ENCODE data around the gene SLC25A25.

DNA sequence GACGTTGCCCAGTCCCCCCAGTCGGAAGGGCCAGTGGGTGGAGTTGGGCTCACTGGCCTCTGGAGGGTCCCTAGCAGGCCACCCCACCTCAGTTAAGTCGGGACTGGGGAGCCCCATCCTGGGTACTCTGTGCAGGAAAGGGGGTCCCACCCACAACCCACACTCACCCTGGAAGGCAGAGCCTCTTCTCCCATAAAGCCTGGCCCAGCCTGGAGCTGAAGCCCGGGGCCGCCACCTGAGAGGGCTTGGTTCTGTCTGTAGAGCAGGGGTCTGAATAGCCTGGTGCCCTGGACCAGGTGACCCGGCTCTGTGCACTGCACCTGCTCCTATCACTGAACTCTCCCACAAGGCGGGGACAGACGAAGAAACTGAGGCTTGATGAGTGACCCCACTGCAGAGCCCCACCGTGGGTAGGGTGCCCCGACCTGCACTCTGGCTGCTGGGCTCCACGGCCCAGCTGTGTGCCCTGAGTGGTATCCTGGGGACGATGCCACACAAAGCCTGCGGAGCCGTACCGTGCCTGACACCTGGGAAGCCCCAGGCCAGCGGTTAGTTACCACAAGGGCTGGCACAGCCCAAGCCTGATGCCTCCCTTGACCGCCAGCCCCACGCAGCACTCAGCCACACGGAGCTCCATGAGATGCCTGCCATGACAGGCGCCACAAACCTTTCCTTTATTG, 52.2 kb downstream of the SLC25A25 start:
- TF ChIP-seq, protein P1, sequence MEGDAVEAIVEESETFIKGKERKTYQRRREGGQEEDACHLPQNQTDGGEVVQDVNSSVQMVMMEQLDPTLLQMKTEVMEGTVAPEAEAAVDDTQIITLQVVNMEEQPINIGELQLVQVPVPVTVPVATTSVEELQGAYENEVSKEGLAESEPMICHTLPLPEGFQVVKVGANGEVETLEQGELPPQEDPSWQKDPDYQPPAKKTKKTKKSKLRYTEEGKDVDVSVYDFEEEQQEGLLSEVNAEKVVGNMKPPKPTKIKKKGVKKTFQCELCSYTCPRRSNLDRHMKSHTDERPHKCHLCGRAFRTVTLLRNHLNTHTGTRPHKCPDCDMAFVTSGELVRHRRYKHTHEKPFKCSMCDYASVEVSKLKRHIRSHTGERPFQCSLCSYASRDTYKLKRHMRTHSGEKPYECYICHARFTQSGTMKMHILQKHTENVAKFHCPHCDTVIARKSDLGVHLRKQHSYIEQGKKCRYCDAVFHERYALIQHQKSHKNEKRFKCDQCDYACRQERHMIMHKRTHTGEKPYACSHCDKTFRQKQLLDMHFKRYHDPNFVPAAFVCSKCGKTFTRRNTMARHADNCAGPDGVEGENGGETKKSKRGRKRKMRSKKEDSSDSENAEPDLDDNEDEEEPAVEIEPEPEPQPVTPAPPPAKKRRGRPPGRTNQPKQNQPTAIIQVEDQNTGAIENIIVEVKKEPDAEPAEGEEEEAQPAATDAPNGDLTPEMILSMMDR (IDR thresholded peaks at IDR 0.05) = no peak
- no peak for TF ChIP-seq POLR2A (IDR thresholded peaks at IDR 0.05)

Data from right lobe of liver (tissue), 4 donors.